DOHH2 (cell line): Measurements from ENCODE around the gene ABCA5.

Experiments used
- H3F3A ChIP-seq: fragments of 200-600 bp; sonication (generic), shearing (Covaris generic); 2 replicates; pipeline ENCODE4 v1.6.0; 2016; ENCODE audit warnings: antibody characterized with exemption, mild to moderate bottlenecking; ENCODE audit not compliant: control insufficient read depth, insufficient read depth
- H3K27ac ChIP-seq: fragments of 200-600 bp; sonication (generic); 2 replicates; pipeline ENCODE4 v1.5.1; 2014; ENCODE audit warnings: low read depth, mild to moderate bottlenecking, low read length, moderate library complexity
- H3K27me3 ChIP-seq: fragments of 200-600 bp; sonication (generic); 2 replicates; pipeline ENCODE4 v1.6.1; 2014; ENCODE audit warnings: mild to moderate bottlenecking, low read length, mixed read lengths; ENCODE audit not compliant: control insufficient read depth
- H3K36me3 ChIP-seq: fragments of 200-600 bp; sonication (generic); 2 replicates; pipeline ENCODE4 v1.6.1; 2014; ENCODE audit warnings: mild to moderate bottlenecking, low read length, moderate library complexity, mixed read lengths; ENCODE audit not compliant: control insufficient read depth
- H3K4me1 ChIP-seq: fragments of 200-600 bp; sonication (generic); 2 replicates; pipeline ENCODE4 v1.6.1; 2014; ENCODE audit warnings: mild to moderate bottlenecking, low read length, mixed read lengths; ENCODE audit not compliant: control insufficient read depth
- H3K4me2 ChIP-seq: fragments of 200-600 bp; sonication (generic); 2 replicates; pipeline ENCODE4 v1.6.0; 2014; ENCODE audit warnings: mild to moderate bottlenecking, low read length, moderate library complexity
- H3K4me3 ChIP-seq: fragments of 200-600 bp; sonication (generic); 2 replicates; pipeline ENCODE4 v1.5.1; 2014; ENCODE audit warnings: mild to moderate bottlenecking, low read length, mixed read lengths
- H3K79me2 ChIP-seq: fragments of 200-600 bp; sonication (generic); 2 replicates; pipeline ENCODE4 v1.6.1; 2014; ENCODE audit warnings: mild to moderate bottlenecking, low read length, mixed read lengths; ENCODE audit not compliant: control insufficient read depth
- H3K9me2 ChIP-seq: fragments of 200-600 bp; sonication (generic); replicated peaks from 2 replicates; pipeline ENCODE4 v1.6.1; 2014; ENCODE audit warnings: mild to moderate bottlenecking, low read length, mixed read lengths; ENCODE audit not compliant: control insufficient read depth
- H3K9me3 ChIP-seq: fragments of 200-600 bp; sonication (generic); 2 replicates; pipeline ENCODE4 v1.6.1; 2014; ENCODE audit warnings: antibody characterized with exemption, low read length, mixed read lengths; ENCODE audit not compliant: control insufficient read depth, insufficient read depth
- H4K20me1 ChIP-seq: fragments of 200-600 bp; sonication (generic); 2 replicates; pipeline ENCODE4 v1.6.0; 2014; ENCODE audit warnings: low read depth, mild to moderate bottlenecking, antibody characterized with exemption, low read length, moderate library complexity; ENCODE audit not compliant: control insufficient read depth, insufficient read depth
- EZH2phosphoT487 ChIP-seq: fragments of 200-600 bp; sonication (generic); IDR thresholded peaks from 2 replicates; pipeline ENCODE4 v1.6.1; 2017; ENCODE audit warnings: borderline replicate concordance, mild to moderate bottlenecking, antibody characterized with exemption, low read length, moderate library complexity, mixed read lengths
- TF ChIP-seq, protein P1 (sequence below): fragments of 200-600 bp; sonication (generic); IDR thresholded peaks from one replicate; pipeline ENCODE4 v1.5.1; 2014; ENCODE audit warnings: antibody characterized with exemption, mild to moderate bottlenecking, low read depth, low read length; ENCODE audit not compliant: poor library complexity, severe bottlenecking

The ABCA5 gene

GRCh38 chr17:69232650-69233049 lies 94.3 kb downstream of the ABCA5 start:
- Histone ChIP-seq H3K4me2 (no peak overlapping the region), H3K79me2 (no peaks in the 10 kb centered on the region), H3K4me1 (no peaks in the 10 kb centered on the region), H3F3A (no peaks in the 10 kb centered on the region), H4K20me1 (no peaks in the 10 kb centered on the region), H3K36me3 (no peaks in the 10 kb centered on the region), H3K9me2 (no peaks in the 10 kb centered on the region), H3K27ac (no peak overlapping the region), H3K9me3 (no peaks in the 10 kb centered on the region), H3K27me3 (0 out of 2 replicates have a peak, but pooled peaks cover 2% of the 10 kb centered on the region), H3K4me3 (no peak overlapping the region)
- no peak for TF ChIP-seq EZH2phosphoT487
- TF ChIP-seq, protein P1, sequence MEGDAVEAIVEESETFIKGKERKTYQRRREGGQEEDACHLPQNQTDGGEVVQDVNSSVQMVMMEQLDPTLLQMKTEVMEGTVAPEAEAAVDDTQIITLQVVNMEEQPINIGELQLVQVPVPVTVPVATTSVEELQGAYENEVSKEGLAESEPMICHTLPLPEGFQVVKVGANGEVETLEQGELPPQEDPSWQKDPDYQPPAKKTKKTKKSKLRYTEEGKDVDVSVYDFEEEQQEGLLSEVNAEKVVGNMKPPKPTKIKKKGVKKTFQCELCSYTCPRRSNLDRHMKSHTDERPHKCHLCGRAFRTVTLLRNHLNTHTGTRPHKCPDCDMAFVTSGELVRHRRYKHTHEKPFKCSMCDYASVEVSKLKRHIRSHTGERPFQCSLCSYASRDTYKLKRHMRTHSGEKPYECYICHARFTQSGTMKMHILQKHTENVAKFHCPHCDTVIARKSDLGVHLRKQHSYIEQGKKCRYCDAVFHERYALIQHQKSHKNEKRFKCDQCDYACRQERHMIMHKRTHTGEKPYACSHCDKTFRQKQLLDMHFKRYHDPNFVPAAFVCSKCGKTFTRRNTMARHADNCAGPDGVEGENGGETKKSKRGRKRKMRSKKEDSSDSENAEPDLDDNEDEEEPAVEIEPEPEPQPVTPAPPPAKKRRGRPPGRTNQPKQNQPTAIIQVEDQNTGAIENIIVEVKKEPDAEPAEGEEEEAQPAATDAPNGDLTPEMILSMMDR = no peak

GRCh38 chr17:69231521-69231920 lies 95.4 kb downstream of the ABCA5 start:
- Histone ChIP-seq H3K4me1 (no peaks in the 10 kb centered on the region), H3K27me3 (0 out of 2 replicates have a peak, but pooled peaks cover 2% of the 10 kb centered on the region), H3K9me3 (no peaks in the 10 kb centered on the region), H3K27ac (no peak overlapping the region), H3K79me2 (no peaks in the 10 kb centered on the region), H3K4me3 (no peak overlapping the region), H3K36me3 (no peaks in the 10 kb centered on the region), H3K9me2 (no peaks in the 10 kb centered on the region), H3K4me2 (no peak overlapping the region), H4K20me1 (no peaks in the 10 kb centered on the region), H3F3A (no peaks in the 10 kb centered on the region)
- TF ChIP-seq, protein P1 = no peak
- no peak for TF ChIP-seq EZH2phosphoT487

DNA sequence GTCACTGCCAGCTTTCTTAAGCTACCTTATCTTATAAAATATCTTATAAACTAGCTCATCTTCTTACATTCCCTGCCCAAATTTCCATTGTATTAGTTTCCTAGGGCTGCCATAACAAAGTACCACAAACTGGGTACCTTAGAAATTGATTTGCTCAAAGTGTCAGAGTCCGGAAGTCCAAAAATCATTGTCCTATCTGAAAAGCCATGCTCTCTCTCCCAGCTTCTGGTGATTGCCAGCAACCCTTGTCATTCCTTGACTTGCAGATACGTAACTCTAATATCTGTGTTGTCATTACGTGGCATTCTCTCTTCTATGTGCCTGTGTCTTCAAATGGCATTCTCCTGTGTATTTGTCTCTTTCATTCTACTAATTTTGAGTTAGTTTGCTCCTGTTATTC lies 96.0 kb downstream of the ABCA5 start:
- Histone ChIP-seq H3K9me2 (no peaks in the 10 kb centered on the region), H3K9me3 (no peaks in the 10 kb centered on the region), H3K4me2 (no peak overlapping the region), H3K36me3 (no peaks in the 10 kb centered on the region), H3F3A (no peaks in the 10 kb centered on the region), H3K27me3 (0 out of 2 replicates have a peak, but pooled peaks cover 2% of the 10 kb centered on the region), H3K27ac (no peak overlapping the region), H4K20me1 (no peaks in the 10 kb centered on the region), H3K79me2 (no peaks in the 10 kb centered on the region), H3K4me1 (no peaks in the 10 kb centered on the region), H3K4me3 (no peak overlapping the region)
- TF ChIP-seq, protein P1 = no peak
- TF ChIP-seq EZH2phosphoT487 = no peak

DNA sequence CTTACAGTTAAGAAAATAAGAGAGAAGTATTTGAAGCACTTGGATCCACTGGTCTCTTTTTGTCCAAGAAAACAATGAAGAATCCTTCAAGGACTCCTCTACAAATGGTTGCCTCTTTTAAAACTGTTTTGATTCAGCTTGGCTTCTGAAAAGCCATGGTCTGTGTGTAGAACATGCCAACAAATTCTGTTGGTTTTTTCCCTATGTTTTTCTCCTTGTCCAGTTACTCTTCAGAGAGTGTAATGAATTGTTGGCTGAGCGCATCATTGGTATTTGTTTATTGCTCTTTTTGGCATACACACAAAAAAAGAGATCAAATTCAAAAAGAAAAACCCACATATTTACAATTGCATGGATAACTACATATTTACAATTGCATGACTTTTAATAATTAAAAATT lies 98.4 kb downstream of the ABCA5 start, which contains the start of gene ABCA10:
TSS of gene ABCA10 (minus strand) at position 249 of the 400 bp plus-strand sequence. CDS start 3,466 bp downstream, outside the sequence.
- H3K79me2 ChIP-seq = no peaks in the 10 kb centered on the region
- H3K4me1 ChIP-seq = no peaks in the 10 kb centered on the region
- H3K27ac ChIP-seq = no peak within 1 kb of the TSS
- no peaks in the 10 kb centered on the region for H3K9me2 ChIP-seq
- 0 out of 2 replicates have a peak, but pooled peaks cover under 1% of the 10 kb centered on the region for H3K27me3 ChIP-seq
- H3K36me3 ChIP-seq = no peaks in the 10 kb centered on the region
- TF ChIP-seq, protein P1 = no peak
- TF ChIP-seq EZH2phosphoT487 = no peak
- H3F3A ChIP-seq = no peaks in the 10 kb centered on the region
- no peaks in the 10 kb centered on the region for H3K9me3 ChIP-seq
- no peaks in the 10 kb centered on the region for H4K20me1 ChIP-seq
- H3K4me3 ChIP-seq = no peak within 1 kb of the TSS
- H3K4me2 ChIP-seq = no peak within 1 kb of the TSS
